Myometrial cell (primary cell): ENCODE data around the gene GRAMD4. TPM values are rescaled to one million over a fixed set of nuclear protein-coding genes. Genes with fewer than 3 reads are reported as not detected.

Experiments
- total RNA-seq: library from RNA; depleted of rRNA; stranded (reverse); fragments of >200 nt; gene quantifications from 2 replicates; pipeline ENCODE4 v1.2.3, GENCODE V29; 2015

Gene GRAMD4
- 7.5 and 8.9 TPM in 2 replicates for total RNA-seq

GRCh38 chr22:46619830-46620501 lies at the start of gene GRAMD4:
TSS of gene GRAMD4 (plus strand) at chr22:46620386. CDS start at chr22:46626800, 6,414 bp downstream.

Other genes starting within 250 kb of the GRAMD4 start
- gene CELSR1, start 82.8 kb upstream of the GRAMD4 start, total RNA-seq, result 0.29 TPM in 1 of 2 replicates, not detected in the other
- 27.6 and 29.7 TPM in 2 replicates for gene CERK, start 117.9 kb downstream of the GRAMD4 start, total RNA-seq
- gene TBC1D22A, start 142.3 kb downstream of the GRAMD4 start, total RNA-seq, result 16.4 and 16.5 TPM in 2 replicates